Measurements from ENCODE around the gene ISX.
"Not testable (repeated sequence)": the region's sequence is repeated elsewhere in the genome, so short reads cannot be mapped to it uniquely, and the experiment has no call there.

The ISX gene

DNA sequence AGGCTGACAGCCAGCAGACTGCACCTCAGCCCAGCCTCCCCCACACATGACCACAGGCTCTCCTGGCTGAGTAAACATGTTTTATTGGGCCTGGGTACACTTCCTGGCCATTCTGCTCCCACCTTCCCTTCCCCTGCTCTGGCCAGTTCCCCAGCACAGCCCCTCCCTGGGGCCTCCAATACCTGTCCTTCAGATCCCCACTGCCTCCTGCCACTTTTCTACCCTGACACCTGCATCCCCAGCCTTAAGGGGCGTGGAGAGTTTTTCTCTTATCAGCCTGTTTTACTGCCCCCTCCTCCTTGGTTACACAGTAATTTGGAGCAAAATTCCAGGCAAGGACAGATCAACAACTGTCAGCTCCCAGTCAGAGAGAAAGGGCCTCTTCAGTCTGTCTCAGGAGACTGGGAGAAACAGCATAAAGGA lies at the start of gene ISX:
ISX (plus strand) TSS at position 363 of the 423 bp plus-strand sequence. CDS start 930 bp downstream, outside the sequence.
- no peak for DNase-seq

DNA sequence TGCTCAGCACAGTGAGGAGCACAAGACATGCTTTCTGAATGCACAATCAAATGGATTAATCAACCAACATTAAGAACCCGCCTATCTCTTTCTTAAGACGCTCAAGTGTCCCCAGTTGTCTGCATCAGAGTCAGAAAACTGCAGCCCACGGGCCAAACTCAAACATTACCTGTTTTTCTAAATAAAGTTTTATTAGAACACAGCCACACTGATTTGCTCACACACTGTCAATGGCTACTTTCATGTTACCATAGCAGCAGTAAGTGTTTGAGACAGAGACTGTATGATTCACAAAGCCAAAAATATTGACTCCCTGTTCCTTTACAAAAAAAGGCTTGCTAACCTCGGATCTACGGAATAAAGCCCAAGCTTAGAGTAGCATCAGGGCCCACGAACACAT lies 49.0 kb upstream of the ISX start:
- no peak for DNase-seq

DNA sequence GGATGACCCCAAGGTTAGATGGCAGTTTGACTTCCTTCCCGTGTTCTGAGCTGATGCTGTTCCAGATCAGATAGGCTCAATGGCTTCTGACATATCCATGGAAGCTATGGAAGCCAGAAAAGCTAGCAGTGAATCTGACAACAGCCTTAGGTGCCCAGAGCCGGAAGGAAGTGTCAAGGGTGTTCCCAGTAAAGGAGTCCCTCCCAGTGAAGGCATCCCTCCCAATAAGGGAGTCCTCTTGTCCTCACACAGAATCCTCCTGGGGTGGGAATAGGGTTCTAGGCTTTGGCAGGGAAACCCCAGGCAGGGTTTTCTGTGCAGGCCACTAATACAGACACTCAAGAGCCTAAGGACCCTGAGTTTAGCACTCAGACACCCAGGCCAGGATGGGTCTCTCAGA lies 47.0 kb upstream of the ISX start:
- no peak for DNase-seq

DNA sequence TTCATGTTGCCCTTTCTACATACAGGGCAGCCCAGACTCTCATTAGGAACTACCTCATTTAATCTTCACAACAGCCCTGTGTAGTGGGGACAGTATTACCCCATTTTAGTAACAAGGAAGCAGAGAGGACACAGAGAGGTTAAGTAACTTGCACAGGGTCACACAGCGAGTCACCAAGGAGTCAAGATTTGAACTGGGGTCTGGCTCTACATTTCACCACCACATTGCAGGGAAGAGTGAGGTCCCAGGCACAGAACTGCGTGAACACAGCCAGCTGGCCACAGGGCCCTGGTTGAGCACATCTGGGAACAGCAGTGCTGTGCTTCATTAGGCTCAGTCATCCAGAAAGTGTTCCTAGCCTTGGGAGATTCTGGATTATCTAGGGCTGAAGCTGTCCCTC lies 45.4 kb upstream of the ISX start:
- no peak for DNase-seq

DNA sequence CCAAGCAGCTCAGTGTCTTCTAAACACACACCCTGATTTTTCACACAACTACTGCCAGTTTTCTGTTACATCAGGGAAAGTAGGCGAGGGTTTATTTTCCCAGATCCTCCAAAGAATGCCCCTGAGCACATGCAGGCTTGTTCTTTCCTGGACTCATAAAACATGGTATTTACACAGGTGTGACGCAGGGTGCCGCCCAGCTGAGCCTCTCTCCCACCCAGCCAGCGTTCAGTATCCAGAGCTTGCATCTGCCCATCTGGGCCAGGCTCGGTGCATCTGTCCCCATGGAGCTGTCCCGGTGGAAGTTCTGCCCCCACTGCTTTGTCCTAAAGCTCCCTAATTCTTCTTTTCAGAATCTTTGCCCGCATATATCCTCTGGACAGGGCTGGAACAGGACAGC lies 44.8 kb upstream of the ISX start:
- no peak for DNase-seq

DNA sequence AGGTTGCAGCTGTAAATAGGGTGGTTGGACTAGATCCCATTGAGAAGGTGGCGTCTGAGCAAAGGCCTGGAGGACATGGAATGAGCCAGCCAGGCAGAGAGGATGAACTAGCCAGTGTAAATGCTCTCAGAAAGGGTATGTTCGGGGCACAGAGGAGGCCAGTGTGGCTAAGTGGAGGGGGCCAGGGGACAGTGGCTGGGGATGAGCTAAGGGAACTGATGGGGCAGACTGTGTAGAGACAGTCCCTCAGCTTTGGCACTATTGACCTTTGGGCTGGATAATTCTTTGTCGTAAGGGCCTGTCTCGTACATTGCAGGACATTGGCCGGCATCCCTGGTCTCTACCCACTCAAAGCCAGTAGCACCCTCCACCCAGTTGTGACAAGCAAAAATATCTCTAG lies 43.7 kb upstream of the ISX start:
- DNase-seq, result no peak

DNA sequence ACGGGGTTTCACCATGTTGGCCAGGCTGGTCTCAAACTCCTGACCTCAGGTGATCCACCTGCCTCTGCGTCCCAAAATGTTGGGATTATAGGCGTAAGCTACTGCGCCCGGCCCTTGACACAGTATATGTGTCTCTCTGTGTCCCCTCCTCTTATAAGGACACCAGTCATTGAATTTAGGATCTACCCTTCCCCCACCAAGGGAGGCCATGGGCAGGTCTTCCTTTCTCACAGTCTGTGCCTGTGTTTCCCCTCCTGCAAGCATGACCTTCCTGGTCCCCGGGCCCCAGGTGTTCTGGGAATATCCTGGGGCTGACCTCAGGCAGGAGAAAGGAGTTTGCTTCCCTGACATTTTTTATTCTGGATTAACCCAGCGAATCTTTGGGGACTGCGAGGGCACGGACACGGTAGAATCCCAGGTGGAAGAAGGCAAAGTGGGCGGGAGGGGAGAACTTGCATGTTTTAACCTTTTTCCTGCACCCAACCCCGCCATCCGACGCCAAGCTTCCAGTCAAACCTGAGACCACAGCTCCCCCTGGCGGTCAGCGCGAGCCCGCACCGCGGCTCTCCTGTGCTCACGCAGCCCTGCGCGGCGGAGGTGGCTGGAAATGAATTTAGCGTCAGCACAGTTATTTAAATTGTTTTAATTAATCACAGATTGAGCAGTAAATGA lies 42.1 kb upstream of the ISX start:
- DNase-seq, result peak; percentile 19

DNA sequence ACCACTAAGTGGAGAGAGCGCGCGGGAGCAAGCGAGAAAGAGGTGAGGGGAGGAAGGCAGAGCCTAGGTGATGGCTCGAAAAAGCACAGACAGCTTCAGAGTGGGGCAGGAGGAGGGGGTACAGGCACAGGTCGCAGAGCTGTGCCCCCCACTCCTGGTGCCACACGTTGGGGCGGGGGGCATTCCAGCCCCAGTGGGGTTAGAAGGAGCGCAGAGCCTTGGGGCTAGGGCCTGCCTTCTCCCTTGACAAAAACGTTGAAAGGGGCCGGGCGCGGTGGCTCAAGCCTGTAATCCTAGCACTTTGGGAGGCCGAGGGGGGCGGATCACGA lies 41.6 kb upstream of the ISX start:
- no peak for DNase-seq

DNA sequence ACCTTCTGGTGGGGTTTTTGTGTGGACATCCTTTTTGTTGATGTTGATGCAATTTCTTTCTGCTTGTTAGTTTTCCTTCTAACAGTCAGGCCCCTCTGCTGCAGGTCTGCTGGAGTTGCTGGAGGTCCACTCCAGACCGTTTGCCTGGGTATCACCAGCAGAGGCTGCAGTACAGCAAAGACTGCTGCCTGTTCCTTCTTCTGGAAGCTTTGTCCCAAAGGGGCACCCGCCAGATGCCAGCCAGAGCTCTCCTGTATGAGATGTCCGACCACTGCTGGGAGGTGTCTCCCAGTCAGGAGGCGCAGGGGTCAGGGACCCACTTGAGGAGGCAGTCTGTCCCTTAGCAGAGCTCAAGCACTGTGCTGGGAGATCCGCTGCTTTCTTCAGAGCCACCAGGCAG lies 35.8 kb upstream of the ISX start:
- not testable (repeated sequence) for DNase-seq

DNA sequence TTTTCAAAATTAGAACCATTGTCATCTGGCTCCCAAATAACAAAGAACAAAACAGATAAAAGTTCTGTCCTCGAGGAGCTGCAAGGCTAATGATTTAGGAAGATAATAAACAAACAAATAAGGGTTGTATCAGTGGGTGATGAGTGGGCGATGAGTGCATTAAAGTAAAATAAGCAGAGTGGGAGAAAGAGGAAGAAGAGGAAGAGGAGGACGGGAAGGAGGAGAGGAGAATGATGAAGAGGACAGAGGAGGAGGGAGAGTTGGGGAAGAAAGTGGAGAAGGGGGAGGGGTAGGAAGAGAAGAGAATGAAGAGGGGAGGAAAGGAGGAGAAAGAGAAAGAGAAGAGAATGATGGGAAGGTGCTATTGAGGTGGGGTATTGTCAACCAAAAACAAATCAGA lies 33.4 kb upstream of the ISX start:
- DNase-seq, result no peak

DNA sequence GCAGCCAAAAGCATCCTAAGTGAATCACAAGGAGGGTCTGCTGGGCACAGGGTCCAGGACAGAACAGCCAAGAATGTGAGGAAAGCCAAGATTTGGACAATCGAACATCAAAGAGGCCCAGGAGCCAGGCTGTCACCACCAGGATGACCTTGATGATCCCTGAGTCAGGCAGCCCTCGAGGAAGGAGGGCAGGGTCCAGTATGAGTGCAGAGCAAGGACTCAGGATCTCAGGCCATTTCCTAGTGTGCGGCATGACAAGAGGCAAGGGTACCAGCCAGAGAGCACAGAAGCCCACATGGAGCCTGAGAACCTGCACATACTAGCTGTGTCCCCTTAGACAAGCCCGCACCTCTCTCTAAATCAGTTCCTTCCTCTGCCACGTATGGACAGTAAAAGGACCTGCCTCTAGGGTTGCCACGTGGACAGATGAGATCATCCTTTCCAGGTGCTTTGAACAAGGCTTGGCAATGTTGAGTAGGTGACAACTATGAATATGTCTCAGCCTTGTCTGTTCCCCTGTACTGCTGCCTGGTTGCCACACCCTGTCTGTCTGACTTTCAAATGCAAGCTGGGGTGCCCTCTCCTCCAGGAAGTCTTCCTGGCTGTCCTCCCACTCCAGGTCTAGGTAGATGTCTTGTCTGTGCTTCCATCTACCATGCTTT lies 32.2 kb upstream of the ISX start:
- no peak for DNase-seq

DNA sequence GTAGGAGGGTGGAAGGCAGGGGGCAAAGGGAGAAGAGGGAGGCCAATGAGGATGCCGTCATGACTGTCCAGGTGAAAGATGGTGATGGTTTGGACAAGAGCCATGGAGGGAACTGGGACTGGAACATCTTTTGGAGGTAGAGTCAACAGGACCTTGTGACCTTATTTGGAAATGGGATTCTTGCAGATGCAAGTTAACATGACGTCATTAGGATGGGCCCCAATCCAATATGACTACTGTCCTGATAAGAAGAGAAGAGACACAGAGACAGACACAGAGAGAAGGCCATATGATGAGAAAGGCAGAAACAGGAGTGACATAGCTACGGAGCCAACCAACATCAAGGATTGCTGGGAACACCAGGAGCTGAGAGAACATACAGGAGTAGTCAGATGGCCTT lies 31.0 kb upstream of the ISX start:
- no peak for DNase-seq

DNA sequence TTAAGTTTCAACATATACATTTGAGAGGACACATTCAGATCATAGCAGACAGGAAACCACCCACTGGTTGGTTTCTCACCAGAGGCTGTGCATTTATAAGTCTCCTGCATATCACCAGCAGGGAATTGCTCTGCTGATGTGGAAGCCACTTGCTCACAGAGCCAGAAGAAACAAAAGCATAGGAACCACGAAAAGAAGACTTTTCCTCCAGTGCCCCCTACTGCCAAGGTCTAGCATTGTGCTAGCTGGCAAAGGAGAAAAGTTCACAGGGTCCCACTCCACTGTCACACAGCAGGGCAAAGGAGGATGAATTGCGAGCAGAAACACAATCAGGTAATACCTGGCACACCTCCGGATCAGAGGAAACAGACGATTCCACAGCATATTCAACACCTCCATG lies 28.9 kb upstream of the ISX start:
- no peak for DNase-seq

DNA sequence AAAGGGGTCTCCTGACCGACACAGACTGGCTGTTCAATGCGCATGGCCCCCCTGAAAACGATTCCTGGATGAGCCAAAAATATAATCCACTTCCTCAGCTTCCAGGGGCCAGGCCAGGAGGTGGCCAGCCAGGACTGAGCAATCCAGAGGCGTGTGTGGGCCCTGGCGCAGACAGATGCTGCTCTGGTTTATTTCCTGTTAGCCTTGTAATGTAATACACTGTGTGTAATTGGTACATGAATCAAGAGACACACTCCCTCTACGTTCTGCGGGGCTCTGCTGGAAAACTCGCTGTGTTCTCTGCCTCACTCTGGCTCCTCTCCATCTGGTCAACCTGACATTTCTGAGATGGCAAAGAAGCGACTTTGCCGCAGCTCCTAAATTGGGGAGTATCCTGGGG lies 26.3 kb upstream of the ISX start:
- DNase-seq, result no peak

DNA sequence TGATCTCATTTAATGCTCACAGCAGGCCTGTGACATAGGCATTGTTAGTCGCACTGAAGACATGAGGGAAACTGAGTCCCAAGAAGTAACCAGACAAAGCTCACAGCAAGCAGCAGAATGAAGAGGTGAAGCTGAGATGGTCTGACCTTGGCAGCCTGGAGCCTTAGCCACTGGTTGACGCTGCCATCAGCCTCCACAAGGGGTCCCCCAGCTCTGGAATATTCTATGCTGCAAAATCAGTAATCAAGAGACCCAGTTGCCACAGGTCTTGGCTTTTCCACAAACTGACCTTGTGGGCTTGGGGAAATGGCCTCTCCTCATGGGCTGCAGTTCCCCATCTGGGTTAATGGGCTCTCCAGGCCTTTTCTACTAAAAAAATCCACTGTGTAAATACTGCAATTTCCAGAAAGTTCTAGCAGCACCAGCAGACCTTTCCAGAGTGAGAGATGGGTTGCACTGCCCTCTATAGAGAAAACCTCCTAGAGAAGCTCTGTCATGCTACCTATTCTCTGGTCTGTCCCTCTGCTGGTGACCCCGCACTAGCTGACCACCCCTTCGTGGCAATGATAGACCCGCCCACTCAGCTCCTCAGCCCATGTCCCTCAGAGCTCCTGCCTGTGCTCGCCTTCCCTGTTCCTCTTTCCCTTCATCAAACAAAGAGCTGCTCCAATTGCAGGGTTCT lies 22.6 kb upstream of the ISX start:
- DNase-seq, result no peak

DNA sequence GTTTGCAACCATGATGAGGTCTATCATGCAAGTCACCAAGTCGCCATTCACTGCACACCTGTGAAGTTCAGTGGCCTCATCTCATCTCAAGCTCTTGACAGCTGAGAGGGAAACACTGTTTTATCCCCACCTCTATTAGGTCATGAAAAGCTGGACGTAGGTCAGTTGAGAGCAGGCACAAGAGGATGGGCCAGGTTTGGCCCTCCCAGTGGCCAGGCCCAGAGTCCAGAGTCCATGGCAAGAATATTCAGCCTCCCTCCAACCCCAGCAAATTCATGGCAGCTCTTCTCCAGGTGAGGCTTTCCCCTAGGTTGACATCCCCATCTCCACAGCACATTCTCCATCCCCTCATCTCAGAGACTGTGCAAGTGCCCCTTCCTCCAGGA lies 22.0 kb upstream of the ISX start:
- DNase-seq, result no peak

DNA sequence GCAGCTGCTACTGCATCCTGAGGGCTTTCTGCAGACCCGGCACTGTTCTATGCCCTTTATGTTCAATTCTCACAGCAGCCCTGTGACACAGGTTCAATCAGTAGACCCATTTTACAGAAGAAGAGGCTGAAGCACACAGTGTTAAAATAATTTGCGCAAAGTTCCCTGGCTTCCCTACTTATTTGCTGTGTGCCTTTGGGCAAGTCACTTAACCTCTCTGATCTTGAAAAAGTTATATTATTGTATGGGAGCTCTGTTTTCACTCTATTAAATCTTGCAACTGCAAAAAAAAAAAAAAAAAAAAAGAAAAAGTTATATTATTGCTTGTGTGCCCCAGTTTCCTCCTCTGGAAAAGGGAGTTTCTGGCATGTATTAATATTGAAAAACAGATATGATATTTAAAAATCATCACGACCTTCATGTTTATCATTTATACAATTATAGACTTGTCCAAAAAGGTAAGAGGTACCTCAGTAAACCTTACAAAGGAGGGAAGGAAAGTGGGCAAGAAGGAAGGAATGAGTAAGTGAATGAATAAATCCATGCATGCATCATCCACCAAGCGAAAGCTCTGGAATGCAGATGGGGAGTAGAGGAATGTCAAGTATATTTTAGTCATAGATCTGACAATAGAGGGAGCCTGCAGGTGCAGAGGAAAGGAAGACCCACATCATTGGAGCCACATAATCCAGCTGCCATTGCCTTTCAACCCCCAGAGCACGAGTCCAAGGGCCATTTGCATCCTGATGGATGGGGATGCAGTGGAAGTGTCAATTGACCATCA lies 21.2 kb upstream of the ISX start:
- DNase-seq, result no peak

DNA sequence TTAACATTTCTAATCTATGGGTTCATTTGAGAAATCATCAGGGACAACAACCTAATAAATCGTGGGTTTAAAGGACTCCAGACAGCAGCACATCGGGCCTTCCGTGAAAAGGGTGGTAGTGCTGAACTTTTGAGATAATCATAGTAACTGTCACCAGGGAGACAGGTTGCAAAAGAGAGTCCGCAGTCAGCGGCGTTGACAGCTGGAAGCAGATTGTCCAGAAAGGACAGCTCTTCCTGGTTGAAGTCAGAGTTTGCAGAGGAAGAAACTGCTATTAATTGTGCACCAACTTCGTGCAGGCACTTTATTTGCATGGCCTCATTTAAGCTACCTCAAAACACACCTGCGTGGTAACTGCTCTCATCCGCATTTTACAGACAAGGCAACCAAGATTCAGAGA lies 20.5 kb upstream of the ISX start:
- DNase-seq, result no peak

DNA sequence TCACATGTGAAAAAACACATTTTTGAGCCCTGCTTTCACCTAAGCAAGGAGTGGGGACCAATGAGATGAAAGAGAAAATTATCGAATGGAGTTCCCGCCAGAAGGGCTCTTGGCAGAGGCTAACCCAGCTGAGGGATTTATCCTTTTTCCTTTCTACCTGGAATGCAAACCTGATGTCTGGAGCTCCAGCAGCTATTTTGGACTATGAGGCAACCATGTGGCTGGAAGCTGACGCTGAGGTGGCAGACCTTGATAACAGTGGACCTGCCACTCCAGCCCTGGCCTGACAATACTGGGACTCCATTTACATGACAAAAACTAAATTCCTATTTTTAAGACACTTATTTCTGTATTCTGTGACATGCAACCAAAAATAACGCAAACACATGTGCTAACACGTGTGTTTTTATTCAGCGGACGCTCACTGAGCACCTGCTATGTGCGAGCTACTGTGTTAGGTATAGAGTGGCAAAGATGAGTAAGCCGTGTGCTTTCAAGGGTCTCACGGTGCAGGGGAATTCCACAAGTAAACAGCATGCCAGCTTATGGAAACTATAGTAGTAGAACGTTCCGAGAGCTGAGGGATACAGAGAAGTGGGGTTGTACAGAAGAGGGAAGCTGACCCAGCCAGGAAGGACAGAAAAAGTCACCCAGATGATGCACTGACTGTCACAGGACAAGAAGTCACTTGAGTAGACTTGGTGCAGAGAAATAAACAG lies 19.1 kb upstream of the ISX start:
- DNase-seq, result no peak

DNA sequence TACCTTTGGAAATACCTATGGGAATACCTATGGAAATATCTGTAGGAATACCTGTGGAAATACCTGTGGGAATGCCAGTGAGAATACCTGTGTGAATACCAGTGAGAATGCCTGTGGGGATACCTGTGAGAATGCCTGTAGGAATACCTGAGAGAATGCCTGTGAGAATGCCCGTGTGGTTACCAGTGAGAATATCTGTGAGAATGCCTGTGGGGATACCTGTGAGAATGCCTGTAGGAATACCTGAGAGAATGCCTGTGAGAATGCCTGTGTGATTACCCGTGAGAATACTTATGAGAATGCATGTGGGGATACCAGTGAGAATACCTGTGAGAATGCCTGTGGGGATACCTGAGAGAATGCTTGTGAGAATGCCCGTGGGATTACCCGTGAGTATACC lies 15.9 kb upstream of the ISX start:
- DNase-seq, result not testable (repeated sequence)

DNA sequence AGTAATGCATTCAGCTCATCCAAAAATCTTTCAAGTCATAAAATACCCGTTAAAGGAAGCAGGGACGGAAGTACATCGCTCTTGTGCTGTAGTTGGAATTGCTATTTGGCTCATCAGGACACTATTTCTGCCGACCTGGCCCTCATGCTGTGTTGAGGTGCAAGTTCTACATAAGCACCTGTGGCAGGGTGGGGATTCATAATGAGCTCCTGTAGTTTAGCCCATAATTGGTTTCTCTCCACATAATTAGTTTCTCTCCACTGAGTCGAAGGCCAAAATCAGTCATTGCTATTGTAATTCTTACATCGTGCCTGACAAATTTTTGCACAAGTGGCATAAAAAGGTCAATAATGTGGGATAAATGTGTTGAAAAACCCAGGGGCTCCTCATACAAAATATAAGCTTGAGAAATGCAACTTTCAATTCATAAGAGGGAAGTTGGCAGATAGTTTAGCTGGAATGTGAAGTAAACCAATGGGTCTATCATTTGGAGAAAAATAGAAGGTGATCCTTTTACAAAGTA lies 14.9 kb upstream of the ISX start:
- no peak for DNase-seq

DNA sequence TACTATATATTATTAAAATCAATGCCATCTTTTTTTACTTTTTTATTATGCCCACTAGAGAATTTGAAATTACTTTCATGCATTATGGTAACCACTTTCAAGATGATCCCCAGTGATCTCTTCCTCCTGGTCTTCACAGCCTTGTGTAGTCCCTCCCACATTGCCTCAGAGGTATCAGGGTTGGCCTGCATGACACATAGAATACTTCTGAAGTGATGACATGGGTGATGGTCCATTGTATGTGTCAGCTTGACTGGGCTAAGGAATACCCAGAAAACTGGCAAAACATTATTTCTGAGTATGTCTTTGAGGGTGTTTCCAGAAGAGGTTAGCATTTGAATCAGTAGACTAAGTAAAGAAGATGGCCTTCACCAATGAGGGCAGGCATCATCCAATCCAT lies 14.2 kb upstream of the ISX start:
- DNase-seq, result no peak

Measured in NCI-H2171 (cell line).